Liver (tissue), 3 donors: ENCODE measurements around the gene PARD3.

Source experiments
- JUND ChIP-seq, 2 donors: IDR thresholded peaks; 2 replicates each; pipeline ENCODE4 v1.6.1; 2016; ENCODE audit warnings: antibody characterized with exemption in 2 of 2
- RAD21 ChIP-seq, 2 donors: IDR thresholded peaks; 2 replicates each; pipeline ENCODE4 v1.6.1; 2016; ENCODE audit warnings: antibody characterized with exemption in 2 of 2, mild to moderate bottlenecking in 2 of 2
- YY1 ChIP-seq: IDR thresholded peaks from 2 replicates; pipeline ENCODE4 v1.6.1; 2016; ENCODE audit warnings: antibody characterized with exemption, mild to moderate bottlenecking
- TF ChIP-seq, protein P1 (sequence below): IDR thresholded peaks from 2 replicates; pipeline ENCODE4 v1.6.1; 2016; ENCODE audit warnings: antibody characterized with exemption
- TF ChIP-seq, protein P2 (sequence below): fragments of 150-350 bp; IDR thresholded peaks from 2 replicates; pipeline ENCODE4 v1.5.1; 2017; ENCODE audit warnings: improper control_type of control experiment, low read depth, low read length; ENCODE audit not compliant: missing input control
- donor health status: healthy.
- donor health status: healthy.

DNA sequence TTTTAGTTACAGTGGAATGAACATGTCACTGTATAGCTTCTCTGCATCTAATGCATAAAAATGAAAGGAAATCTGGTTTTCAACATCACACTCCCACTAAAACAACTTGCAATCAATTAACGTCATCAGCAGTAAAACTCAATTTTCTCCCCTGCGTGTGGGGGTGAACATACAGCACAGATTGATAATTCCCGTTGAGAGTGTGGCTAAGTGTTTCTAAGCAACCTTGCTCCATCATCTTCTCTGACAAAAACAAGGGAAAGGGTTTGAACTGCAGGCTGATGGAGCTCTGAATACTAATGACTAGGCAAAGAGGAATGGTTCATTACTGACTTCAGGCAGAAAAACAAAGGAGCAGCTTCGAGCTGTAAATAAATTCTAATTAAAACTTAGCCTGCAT, 238.3 kb downstream of the PARD3 start:
- TF ChIP-seq, protein P1, sequence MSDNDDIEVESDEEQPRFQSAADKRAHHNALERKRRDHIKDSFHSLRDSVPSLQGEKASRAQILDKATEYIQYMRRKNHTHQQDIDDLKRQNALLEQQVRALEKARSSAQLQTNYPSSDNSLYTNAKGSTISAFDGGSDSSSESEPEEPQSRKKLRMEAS: no peak
- TF ChIP-seq YY1 (no peak), RAD21 (IDR thresholded peaks at IDR 0.05) (no peak), JUND (IDR thresholded peaks at IDR 0.05) (no peak)
- TF ChIP-seq, protein P2, sequence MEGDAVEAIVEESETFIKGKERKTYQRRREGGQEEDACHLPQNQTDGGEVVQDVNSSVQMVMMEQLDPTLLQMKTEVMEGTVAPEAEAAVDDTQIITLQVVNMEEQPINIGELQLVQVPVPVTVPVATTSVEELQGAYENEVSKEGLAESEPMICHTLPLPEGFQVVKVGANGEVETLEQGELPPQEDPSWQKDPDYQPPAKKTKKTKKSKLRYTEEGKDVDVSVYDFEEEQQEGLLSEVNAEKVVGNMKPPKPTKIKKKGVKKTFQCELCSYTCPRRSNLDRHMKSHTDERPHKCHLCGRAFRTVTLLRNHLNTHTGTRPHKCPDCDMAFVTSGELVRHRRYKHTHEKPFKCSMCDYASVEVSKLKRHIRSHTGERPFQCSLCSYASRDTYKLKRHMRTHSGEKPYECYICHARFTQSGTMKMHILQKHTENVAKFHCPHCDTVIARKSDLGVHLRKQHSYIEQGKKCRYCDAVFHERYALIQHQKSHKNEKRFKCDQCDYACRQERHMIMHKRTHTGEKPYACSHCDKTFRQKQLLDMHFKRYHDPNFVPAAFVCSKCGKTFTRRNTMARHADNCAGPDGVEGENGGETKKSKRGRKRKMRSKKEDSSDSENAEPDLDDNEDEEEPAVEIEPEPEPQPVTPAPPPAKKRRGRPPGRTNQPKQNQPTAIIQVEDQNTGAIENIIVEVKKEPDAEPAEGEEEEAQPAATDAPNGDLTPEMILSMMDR: no peak
